GM12878 (cell line): ENCODE results near the gene LHFPL2. TPM values are rescaled to one million over a fixed set of nuclear protein-coding genes. Genes with fewer than 3 reads are reported as not detected.
A peak's percentile ranks its signal among the peaks of the same experiment; 100 is the strongest.

Source experiments
- ATAC-seq: fragments of 200-7000 bp; cut with Tn5 transposase; 3 replicates; pipeline ENCODE4 v1.9.1; 2020; ENCODE audit warnings: mild to moderate bottlenecking, moderate library complexity
- BruUV-seq: library from RNA; stranded (reverse); fragments of 400-500 nt; replicated peaks from 2 replicates; lab custom pipeline; 2021; lab: Mats Ljungman, UMichigan
- CTCF ChIA-PET: fragments of 300-600 bp; sonication (Branson Sonifier 250); formaldehyde crosslinking; extraction: SDS; loops from one replicate; lab custom pipeline; 2021; ENCODE audit warnings: inconsistent platforms; lab: Yijun Ruan, JAX
- POLR2A ChIA-PET: fragments of 350-600 bp; formaldehyde crosslinking; extraction: SDS; loops from one replicate; lab custom pipeline; 2021; ENCODE audit warnings: inconsistent platforms; lab: Charles Lee
- RAD21 ChIA-PET: fragments of 300-600 bp; sonication (Branson Sonifier 250); formaldehyde crosslinking; loops from one replicate; lab custom pipeline; 2023; ENCODE audit warnings: antibody characterized with exemption; ENCODE audit not compliant: unreplicated experiment; lab: Charles Lee
- SMC1A ChIA-PET: fragments of 300-600 bp; sonication (Branson Sonifier 250); formaldehyde crosslinking; loops from one replicate; lab custom pipeline; 2023; ENCODE audit not compliant: unreplicated experiment, uncharacterized antibody; lab: Charles Lee
- DNase-seq: peaks from one replicate; pipeline ENCODE4 v3.0.0-alpha.2; 2011; ENCODE audit warnings: low read depth, low spot score
- FAIRE-seq: peaks from 3 replicates; lab custom pipeline; 2011; peaks lifted over from hg19 to GRCh38; lab: Jason Lieb, UNC
- H2AFZ ChIP-seq: 2 replicates; pipeline ENCODE4 v1.6.0; 2011; ENCODE audit warnings: low read depth, low read length, control low read depth; ENCODE audit not compliant: control insufficient read depth
- H3K27ac ChIP-seq: 2 replicates; pipeline ENCODE4 v1.5.1; 2011; ENCODE audit warnings: control low read depth; ENCODE audit not compliant: control insufficient read depth, insufficient read depth
- H3K27me3 ChIP-seq, 2 experiments: replicated peaks in 1 of 2; 2 replicates each; pipeline versions ENCODE4 v1.6.0 to v1.6.1; 2011; ENCODE audit warnings: low read length in 1 of 2; ENCODE audit not compliant: control insufficient read depth in 2 of 2, insufficient read depth in 2 of 2
- H3K36me3 ChIP-seq, 2 experiments: 2 replicates each; pipeline ENCODE4 v1.5.1; 2011; ENCODE audit warnings: low read length in 1 of 2; ENCODE audit not compliant: control insufficient read depth in 2 of 2, insufficient read depth in 2 of 2
- H3K4me1 ChIP-seq: 2 replicates; pipeline ENCODE4 v1.6.1; 2011; ENCODE audit warnings: mild to moderate bottlenecking, low read length, moderate library complexity, mixed read lengths; ENCODE audit not compliant: control insufficient read depth, insufficient read depth
- H3K4me2 ChIP-seq: 2 replicates; pipeline ENCODE4 v1.6.0; 2011; ENCODE audit warnings: control low read depth; ENCODE audit not compliant: control insufficient read depth, insufficient read depth
- H3K4me3 ChIP-seq: fragments of 200-600 bp; sonication (generic); 2 replicates; pipeline ENCODE4 v1.5.1; 2016
- H3K79me2 ChIP-seq: 2 replicates; pipeline ENCODE4 v1.6.0; 2011; ENCODE audit warnings: low read length; ENCODE audit not compliant: control insufficient read depth, insufficient read depth
- H3K9ac ChIP-seq: 2 replicates; pipeline ENCODE4 v1.8.0; 2011; ENCODE audit warnings: low read length, control low read depth, mixed read lengths; ENCODE audit not compliant: control insufficient read depth, insufficient read depth
- H3K9me3 ChIP-seq: replicated peaks from 3 replicates; pipeline ENCODE4 v1.5.1; 2011; ENCODE audit warnings: mild to moderate bottlenecking, low read length; ENCODE audit not compliant: control insufficient read depth, insufficient read depth
- H4K20me1 ChIP-seq: 2 replicates; pipeline ENCODE4 v1.6.0; 2011; ENCODE audit not compliant: control insufficient read depth, insufficient read depth
- ATF7 ChIP-seq: fragments of 450-650 bp; IDR thresholded peaks from 2 replicates; pipeline ENCODE4 v1.6.1; 2016; ENCODE audit warnings: low read depth, mild to moderate bottlenecking
- HDGF ChIP-seq: fragments of 450-650 bp; IDR thresholded peaks from 2 replicates; pipeline ENCODE4 v1.6.1; 2016; ENCODE audit warnings: antibody characterized with exemption
- MYB ChIP-seq: fragments of 150-350 bp; IDR thresholded peaks from 2 replicates; pipeline ENCODE4 v1.6.1; 2014; ENCODE audit warnings: mild to moderate bottlenecking, low read depth, low read length, borderline replicate concordance
- PRDM15 ChIP-seq: fragments of 450-650 bp; formaldehyde crosslinking; IDR thresholded peaks from 2 replicates; pipeline ENCODE4 v1.4.0; 2020; ENCODE audit warnings: mild to moderate bottlenecking, moderate library complexity
- RB1 ChIP-seq: fragments of 450-650 bp; formaldehyde crosslinking; IDR thresholded peaks from 2 replicates; pipeline ENCODE4 v1.6.1; 2017; ENCODE audit warnings: mild to moderate bottlenecking, borderline replicate concordance
- SMARCA5 ChIP-seq: fragments of 450-650 bp; IDR thresholded peaks from 2 replicates; pipeline ENCODE4 v1.6.1; 2017; ENCODE audit warnings: mild to moderate bottlenecking
- SP1 ChIP-seq: IDR thresholded peaks from one replicate; pipeline ENCODE4 v1.6.1; 2011; ENCODE audit warnings: low read depth, low read length
- SREBF1 ChIP-seq: IDR thresholded peaks from 2 replicates; pipeline ENCODE4 v1.6.1; 2012; ENCODE audit warnings: mild to moderate bottlenecking, low read length
- SRF ChIP-seq, 2 experiments: IDR thresholded peaks; 2 replicates each; pipeline ENCODE4 v1.6.1; 2011; ENCODE audit warnings: low read depth in 2 of 2, low read length in 2 of 2, mild to moderate bottlenecking in 1 of 2, moderate library complexity in 1 of 2
- in situ Hi-C: fragments of 300-500 bp; cut with MboI; formaldehyde crosslinking; loops from 9 replicates; pipeline ENCODE4 v1.14.3; 2018; ENCODE audit warnings: mixed read lengths
- intact Hi-C: fragments of 100-400 bp; cut with micrococcal nuclease; formaldehyde crosslinking; loops from one replicate; pipeline ENCODE4 v1.14.2; 2022; ENCODE audit not compliant: unreplicated experiment
- polyA plus RNA-seq, 11 experiments: library from polyadenylated mRNA; depleted of rRNA in 4 of 11; unstranded in 6 of 11; stranded (reverse) in 5 of 11; fragments of >200 nt; fragmentation: Nextera tagmentation in 4 of 11; fragmentation: Illumina TruSeq in 1 of 11; extraction: Ambion mirVana in 4 of 11; extraction: Trizol in 1 of 11; gene quantifications; 1 replicate in 1 of 11; 2 replicates in 10 of 11; pipeline versions ENCODE4 v1.2.1 to v1.2.3, GENCODE V29; 2011 to 2016; ENCODE audit warnings: inconsistent platforms in 2 of 11, missing spikeins in 2 of 11, low read depth in 1 of 11
- total RNA-seq, 4 experiments: library from RNA; depleted of rRNA in 3 of 4; stranded (reverse); fragments of >200 nt in 3 of 4; fragmentation: Illumina TruSeq in 1 of 4; extraction: Trizol in 1 of 4; gene quantifications; 2 replicates each; pipeline versions ENCODE4 v1.2.1 to v1.2.3, GENCODE V29; 2013 to 2021

The LHFPL2 gene
- total and polyA plus RNA-seq, 10 of the 15 experiments (the other 5 are each of a cell fraction or from before 2014, with no cell fraction given): 4.1 to 21.8 (median 12.5) TPM

- TF ChIP-seq ATF7 (peak; percentile 67), MYB (no peak), SRF (IDR thresholded peaks at IDR 0.05; ENCODE audit: low read depth in 2 of 2, low read length in 2 of 2) (no peak), SMARCA5 (no peak), PRDM15 (CRISPR knock-in tag) (no peak), HDGF (no peak), SP1 (no peak), RB1 (no peak), SREBF1 (no peak)
- H3K9ac ChIP-seq: no peak overlapping the region
- no peak for DNase-seq
Observed at GRCh38 chr5:78597974-78598371, 50.6 kb downstream of the LHFPL2 start.

More at GRCh38 chr5:78597974-78598371, 50.6 kb downstream of the LHFPL2 start:
- peaks cover 12% of the 10 kb centered on the region for H3K4me1 ChIP-seq
- peaks cover 2 to 4% of the 10 kb centered on the region in 2 experiments; a peak in 2 of 4 replicates for H3K36me3 ChIP-seq
- H3K9me3 ChIP-seq: no peaks in the 10 kb centered on the region
- ChIA-PET CTCF (interaction anchor here (1.4 kb wide), 1 partner anchor 15 kb away, joined by 3 read pairs; no protein-coding TSS in a partner anchor), POLR2A (no interaction called here), RAD21 (no interaction called here), SMC1A (interaction anchor here (0.8 to 1.2 kb wide), 2 partner anchors 21 to 53 kb away, joined by 3 to 5 read pairs; no protein-coding TSS in a partner anchor)
- no peaks in the 10 kb centered on the region for H3K27me3 ChIP-seq
- no TSS peak for BruUV-seq
- H2AFZ ChIP-seq: no peak overlapping the region
- H4K20me1 ChIP-seq: no peaks in the 10 kb centered on the region
- peaks cover 1% of the 10 kb centered on the region; the same call in 1 of the 2 replicates for H3K79me2 ChIP-seq
- H3K4me3 ChIP-seq: no peak overlapping the region
- H3K27ac ChIP-seq: no peak overlapping the region
- H3K4me2 ChIP-seq: no peak overlapping the region
- ATAC-seq (no peak), FAIRE-seq (no peak)
- in situ Hi-C loops: no loop called here
- intact Hi-C loops: no loop called here
